HuH-7.5 (cell line): ENCODE results near the gene MYOT.
A peak's percentile ranks its signal among the peaks of the same experiment; 100 is the strongest.
"Not testable (repeated sequence)": the region's sequence is repeated elsewhere in the genome, so short reads cannot be mapped to it uniquely, and the experiment has no call there.

ENCODE experiments used
- DNase-seq: peaks from one replicate; pipeline ENCODE4 v3.0.0; 2011; ENCODE audit warnings: low spot score

Gene MYOT

GRCh38 chr5:137867664-137868063 is at the start of gene MYOT:
Gene MYOT (plus strand): TSS chr5:137867860. CDS start chr5:137870652, 2,792 bp downstream.
- DNase-seq: no peak

GRCh38 chr5:137819766-137820165 is 47.9 kb upstream of the MYOT start:
- DNase-seq: no peak

GRCh38 chr5:137822158-137822764 is 45.4 kb upstream of the MYOT start:
- peak; percentile 25 for DNase-seq

- no peak for DNase-seq
Observed at GRCh38 chr5:137822984-137823383, 44.7 kb upstream of the MYOT start.

GRCh38 chr5:137825165-137825564 is 42.5 kb upstream of the MYOT start:
- no peak for DNase-seq

- DNase-seq: no peak
Observed at GRCh38 chr5:137826067-137826466, 41.6 kb upstream of the MYOT start.

GRCh38 chr5:137828180-137828579 is 39.5 kb upstream of the MYOT start:
- DNase-seq: no peak

GRCh38 chr5:137828664-137829063 is 39.0 kb upstream of the MYOT start:
- no peak for DNase-seq

GRCh38 chr5:137831105-137831504 is 36.6 kb upstream of the MYOT start:
- no peak for DNase-seq

GRCh38 chr5:137831526-137831925 is 36.1 kb upstream of the MYOT start:
- no peak for DNase-seq

- DNase-seq: no peak
Observed at GRCh38 chr5:137832416-137832815, 35.2 kb upstream of the MYOT start.

- no peak for DNase-seq
Observed at GRCh38 chr5:137833463-137833862, 34.2 kb upstream of the MYOT start.

- no peak for DNase-seq
Observed at GRCh38 chr5:137834498-137835049, 33.1 kb upstream of the MYOT start.

GRCh38 chr5:137836298-137836697 is 31.4 kb upstream of the MYOT start:
- no peak for DNase-seq

- no peak for DNase-seq
Observed at GRCh38 chr5:137836997-137837396, 30.7 kb upstream of the MYOT start.

GRCh38 chr5:137837491-137838394 is 29.9 kb upstream of the MYOT start:
- DNase-seq: no peak

GRCh38 chr5:137838976-137839375 is 28.7 kb upstream of the MYOT start:
- no peak for DNase-seq

GRCh38 chr5:137842296-137842695 is 25.4 kb upstream of the MYOT start:
- no peak for DNase-seq

- DNase-seq: no peak
Observed at GRCh38 chr5:137843676-137844299, 23.9 kb upstream of the MYOT start.

- DNase-seq: no peak
Observed at GRCh38 chr5:137845472-137845871, 22.2 kb upstream of the MYOT start.

- DNase-seq: no peak
Observed at GRCh38 chr5:137847687-137848086, 20.0 kb upstream of the MYOT start.

GRCh38 chr5:137853165-137853564 is 14.5 kb upstream of the MYOT start:
- not testable (repeated sequence) for DNase-seq

- DNase-seq: no peak
Observed at GRCh38 chr5:137856201-137856600, 11.5 kb upstream of the MYOT start.
